SU-DHL-6 (cell line): ENCODE measurements around the gene NCS1.

Source experiments
- CTCF ChIP-seq: fragments of 200-600 bp; sonication (generic); IDR thresholded peaks from one replicate; pipeline ENCODE4 v1.5.1; 2017; ENCODE audit warnings: antibody characterized with exemption, mild to moderate bottlenecking, low read length, moderate library complexity; ENCODE audit not compliant: insufficient read depth, poor library complexity, severe bottlenecking
- EZH2phosphoT487 ChIP-seq: fragments of 200-600 bp; sonication (generic), shearing (Covaris generic); conservative IDR thresholded peaks from 2 replicates; pipeline ENCODE4 v1.6.1; 2018; ENCODE audit warnings: mild to moderate bottlenecking, antibody characterized with exemption, low read length, moderate library complexity, mixed read lengths

GRCh38 chr9:130205912-130206311 lies 33.7 kb downstream of the NCS1 start:
- TF ChIP-seq CTCF (no peak), EZH2phosphoT487 (no peak)
